ENCODE results near the gene ATP8B4.

DNA sequence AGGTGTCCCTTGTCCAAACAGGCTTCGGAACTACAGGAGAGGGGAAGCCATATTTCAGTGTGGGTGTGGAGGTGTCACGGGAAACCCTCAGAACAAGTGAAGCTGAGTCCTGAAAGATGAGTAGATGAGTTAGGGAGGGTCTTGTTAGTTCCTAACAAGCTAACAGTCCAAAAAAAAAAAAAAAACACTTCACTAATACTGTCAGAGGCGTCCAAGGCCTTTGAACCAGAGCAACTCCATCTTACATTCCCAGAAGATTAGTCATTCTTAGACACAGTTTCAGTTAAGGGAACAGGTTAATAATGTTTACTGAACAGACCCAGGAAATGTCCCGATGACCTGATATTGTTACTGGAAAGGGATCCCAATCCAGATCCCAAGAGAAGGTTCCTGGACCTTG, 7.0 kb upstream of the ATP8B4 start:
- TF ChIP-seq HDGF (IDR thresholded peaks at IDR 0.05; ENCODE audit: borderline replicate concordance) (no peak), FOXA1 (IDR thresholded peaks at IDR 0.05) (no peak), PKNOX1 (IDR thresholded peaks at IDR 0.05) (no peak), LEF1 (IDR thresholded peaks at IDR 0.05; ENCODE audit: borderline replicate concordance) (no peak), SP1 (IDR thresholded peaks at IDR 0.05) (no peak), ARNT (IDR thresholded peaks at IDR 0.05) (no peak)

Data from HEK293T (cell line).